Amniotic epithelial cell (primary cell): ENCODE results near the gene PCDHGB5.
A peak's percentile ranks its signal among the peaks of the same experiment; 100 is the strongest.
"Not testable (repeated sequence)": the region's sequence is repeated elsewhere in the genome, so short reads cannot be mapped to it uniquely, and the experiment has no call there.

Experiments used
- DNase-seq: peaks from one replicate; pipeline ENCODE4 v3.0.0-alpha.2; 2010; ENCODE audit warnings: low read depth

PCDHGB5 gene

DNA sequence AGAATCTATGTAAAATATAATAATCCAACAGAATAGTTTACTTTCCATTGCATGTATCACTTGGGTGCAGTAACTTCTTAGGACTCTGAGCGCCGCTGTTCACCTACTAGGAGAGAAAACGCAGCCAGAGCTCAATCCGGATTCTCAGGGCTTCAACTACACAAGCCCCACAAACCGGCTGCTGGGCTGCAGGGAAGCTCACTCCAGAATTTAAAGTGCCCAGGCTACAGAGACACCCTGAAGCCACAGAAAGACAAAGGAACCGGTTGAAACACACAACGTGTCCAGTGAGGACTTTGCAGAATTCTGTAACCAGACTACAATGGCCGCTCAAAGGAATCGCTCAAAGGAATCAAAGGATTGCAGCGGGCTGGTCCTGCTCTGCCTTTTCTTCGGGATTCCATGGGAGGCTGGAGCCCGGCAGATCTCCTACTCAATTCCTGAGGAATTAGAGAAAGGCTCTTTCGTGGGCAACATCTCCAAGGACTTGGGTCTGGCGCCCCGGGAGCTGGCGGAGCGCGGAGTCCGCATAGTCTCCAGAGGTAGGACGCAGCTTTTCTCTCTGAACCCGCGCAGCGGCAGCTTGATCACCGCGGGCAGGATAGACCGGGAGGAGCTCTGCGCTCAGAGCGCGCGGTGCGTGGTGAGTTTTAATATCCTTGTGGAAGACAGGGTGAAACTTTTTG is 15.2 kb downstream of the PCDHGB5 start, which contains the start of gene PCDHGA10:
Gene PCDHGA10 (plus strand): TSS at position 134 of the 686 bp plus-strand sequence. CDS start 189 bp downstream, at position 323.
- DNase-seq, result peak; percentile 72

DNA sequence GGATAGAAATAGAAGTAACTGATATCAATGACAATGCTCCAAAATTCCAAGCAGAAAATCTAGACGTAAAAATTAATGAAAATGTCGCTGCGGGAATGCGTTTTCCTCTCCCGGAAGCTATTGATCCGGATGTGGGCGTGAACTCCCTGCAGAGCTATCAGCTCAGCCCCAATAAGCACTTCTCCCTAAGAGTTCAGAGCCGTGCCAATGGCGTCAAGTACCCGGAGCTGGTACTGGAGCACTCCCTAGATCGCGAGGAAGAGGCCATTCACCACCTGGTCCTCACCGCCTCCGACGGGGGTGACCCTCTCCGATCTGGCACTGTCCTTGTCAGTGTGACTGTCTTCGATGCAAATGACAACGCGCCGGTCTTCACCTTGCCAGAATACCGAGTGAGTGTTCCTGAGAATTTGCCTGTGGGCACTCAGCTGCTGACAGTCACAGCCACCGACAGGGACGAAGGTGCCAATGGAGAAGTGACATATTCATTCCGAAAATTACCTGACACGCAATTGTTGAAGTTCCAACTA is 15.9 kb downstream of the PCDHGB5 start:
- DNase-seq, result no peak

DNA sequence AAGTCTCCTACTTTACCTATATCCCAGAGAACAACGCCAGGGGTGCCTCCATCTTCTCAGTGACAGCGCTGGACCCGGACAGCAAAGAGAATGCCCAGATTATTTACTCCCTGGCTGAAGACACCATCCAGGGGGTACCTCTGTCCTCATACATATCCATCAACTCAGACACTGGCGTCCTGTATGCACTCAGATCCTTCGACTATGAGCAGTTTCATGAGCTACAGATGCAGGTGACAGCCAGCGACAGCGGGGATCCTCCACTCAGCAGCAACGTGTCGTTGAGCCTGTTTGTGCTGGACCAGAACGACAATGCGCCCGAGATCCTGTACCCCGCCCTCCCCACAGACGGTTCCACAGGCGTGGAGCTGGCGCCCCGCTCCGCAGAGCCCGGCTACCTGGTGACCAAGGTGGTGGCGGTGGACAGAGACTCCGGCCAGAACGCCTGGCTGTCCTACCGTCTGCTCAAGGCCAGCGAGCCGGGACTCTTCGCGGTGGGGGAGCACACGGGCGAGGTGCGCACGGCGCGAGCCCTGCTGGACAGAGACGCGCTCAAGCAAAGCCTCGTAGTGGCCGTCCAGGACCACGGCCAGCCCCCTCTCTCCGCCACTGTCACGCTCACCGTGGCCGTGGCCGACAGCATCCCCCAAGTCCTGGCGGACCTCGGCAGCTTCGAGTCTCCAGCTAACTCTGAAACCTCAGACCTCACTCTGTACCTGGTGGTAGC is 17.0 kb downstream of the PCDHGB5 start:
- DNase-seq, result not testable (repeated sequence)

GRCh38 chr5:141415275-141415618 is 17.5 kb downstream of the PCDHGB5 start:
- not testable (repeated sequence) for DNase-seq

GRCh38 chr5:141417494-141418172 is 19.9 kb downstream of the PCDHGB5 start, which contains the start of gene PCDHGB7:
Gene PCDHGB7, plus strand, starts transcription at chr5:141417677. Its CDS starts 183 bp downstream, at chr5:141417860.
- peak; percentile 82 for DNase-seq

- no peak for DNase-seq
These were observed 21.5 kb downstream of the PCDHGB5 start for GRCh38 chr5:141419074-141419880.

- peak; percentile 50 for DNase-seq
These were observed 23.2 kb downstream of the PCDHGB5 start, which contains the start of gene PCDHGA11 for GRCh38 chr5:141420855-141421488. Gene PCDHGA11, plus strand, starts transcription at chr5:141421051. Its CDS starts 177 bp downstream, at chr5:141421228.

GRCh38 chr5:141421489-141421855 is 23.7 kb downstream of the PCDHGB5 start:
- no peak for DNase-seq

DNA sequence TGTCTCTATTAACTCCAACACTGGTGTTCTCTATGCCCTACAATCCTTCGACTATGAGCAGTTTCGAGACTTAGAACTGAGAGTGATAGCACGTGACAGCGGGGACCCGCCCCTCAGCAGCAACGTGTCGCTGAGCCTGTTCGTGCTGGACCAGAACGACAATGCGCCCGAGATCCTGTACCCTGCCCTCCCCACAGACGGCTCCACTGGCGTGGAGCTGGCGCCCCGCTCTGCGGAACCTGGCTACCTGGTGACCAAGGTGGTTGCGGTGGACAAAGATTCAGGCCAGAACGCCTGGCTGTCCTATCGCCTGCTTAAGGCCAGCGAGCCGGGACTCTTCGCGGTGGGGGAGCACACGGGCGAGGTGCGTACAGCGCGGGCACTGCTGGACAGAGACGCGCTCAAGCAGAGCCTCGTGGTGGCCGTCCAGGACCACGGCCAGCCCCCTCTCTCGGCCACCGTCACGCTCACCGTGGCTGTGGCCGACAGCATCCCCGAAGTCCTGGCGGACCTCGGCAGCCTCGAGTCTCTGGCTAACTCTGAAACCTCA is 25.1 kb downstream of the PCDHGB5 start:
- DNase-seq, result no peak

- no peak for DNase-seq
These were observed 30.2 kb downstream of the PCDHGB5 start for GRCh38 chr5:141427783-141428426.

GRCh38 chr5:141430332-141431113 is 32.8 kb downstream of the PCDHGB5 start, which contains the start of gene PCDHGA12:
Gene PCDHGA12, plus strand, starts transcription at chr5:141430507. Its CDS starts 253 bp downstream, at chr5:141430760.
- DNase-seq, result peak; percentile 93

DNA sequence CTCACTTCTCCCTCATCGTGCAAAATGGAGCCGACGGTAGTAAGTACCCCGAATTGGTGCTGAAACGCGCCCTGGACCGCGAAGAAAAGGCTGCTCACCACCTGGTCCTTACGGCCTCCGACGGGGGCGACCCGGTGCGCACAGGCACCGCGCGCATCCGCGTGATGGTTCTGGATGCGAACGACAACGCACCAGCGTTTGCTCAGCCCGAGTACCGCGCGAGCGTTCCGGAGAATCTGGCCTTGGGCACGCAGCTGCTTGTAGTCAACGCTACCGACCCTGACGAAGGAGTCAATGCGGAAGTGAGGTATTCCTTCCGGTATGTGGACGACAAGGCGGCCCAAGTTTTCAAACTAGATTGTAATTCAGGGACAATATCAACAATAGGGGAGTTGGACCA is 33.5 kb downstream of the PCDHGB5 start:
- DNase-seq, result peak; percentile 52

DNA sequence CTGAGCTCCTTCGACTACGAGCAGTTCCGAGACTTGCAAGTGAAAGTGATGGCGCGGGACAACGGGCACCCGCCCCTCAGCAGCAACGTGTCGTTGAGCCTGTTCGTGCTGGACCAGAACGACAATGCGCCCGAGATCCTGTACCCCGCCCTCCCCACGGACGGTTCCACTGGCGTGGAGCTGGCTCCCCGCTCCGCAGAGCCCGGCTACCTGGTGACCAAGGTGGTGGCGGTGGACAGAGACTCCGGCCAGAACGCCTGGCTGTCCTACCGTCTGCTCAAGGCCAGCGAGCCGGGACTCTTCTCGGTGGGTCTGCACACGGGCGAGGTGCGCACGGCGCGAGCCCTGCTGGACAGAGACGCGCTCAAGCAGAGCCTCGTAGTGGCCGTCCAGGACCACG is 34.6 kb downstream of the PCDHGB5 start:
- not testable (repeated sequence) for DNase-seq

DNA sequence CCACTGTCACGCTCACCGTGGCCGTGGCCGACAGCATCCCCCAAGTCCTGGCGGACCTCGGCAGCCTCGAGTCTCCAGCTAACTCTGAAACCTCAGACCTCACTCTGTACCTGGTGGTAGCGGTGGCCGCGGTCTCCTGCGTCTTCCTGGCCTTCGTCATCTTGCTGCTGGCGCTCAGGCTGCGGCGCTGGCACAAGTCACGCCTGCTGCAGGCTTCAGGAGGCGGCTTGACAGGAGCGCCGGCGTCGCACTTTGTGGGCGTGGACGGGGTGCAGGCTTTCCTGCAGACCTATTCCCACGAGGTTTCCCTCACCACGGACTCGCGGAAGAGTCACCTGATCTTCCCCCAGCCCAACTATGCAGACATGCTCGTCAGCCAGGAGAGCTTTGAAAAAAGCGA is 35.0 kb downstream of the PCDHGB5 start:
- DNase-seq, result not testable (repeated sequence)

GRCh38 chr5:141434006-141434405 is 36.3 kb downstream of the PCDHGB5 start:
- DNase-seq, result no peak

DNA sequence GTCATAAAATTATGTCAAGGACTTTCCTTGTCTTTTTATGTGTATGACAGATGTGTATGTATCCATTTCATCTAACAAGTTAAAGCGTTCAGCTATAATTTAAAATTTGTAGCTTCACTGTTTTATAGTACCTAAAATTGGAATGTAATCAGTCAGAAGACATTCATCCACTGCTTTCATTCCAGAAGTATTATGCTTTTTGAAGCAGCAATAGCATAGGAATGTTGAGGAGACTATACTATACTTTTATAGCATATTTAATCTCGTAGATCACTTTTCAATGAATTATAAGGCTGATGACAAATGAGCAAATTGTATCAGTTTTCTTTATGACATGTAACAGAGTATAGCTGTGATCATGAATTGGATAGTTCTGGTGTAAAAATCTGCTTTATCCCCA is 39.5 kb downstream of the PCDHGB5 start:
- DNase-seq, result no peak

GRCh38 chr5:141439411-141440141 is 41.8 kb downstream of the PCDHGB5 start:
- DNase-seq, result no peak

DNA sequence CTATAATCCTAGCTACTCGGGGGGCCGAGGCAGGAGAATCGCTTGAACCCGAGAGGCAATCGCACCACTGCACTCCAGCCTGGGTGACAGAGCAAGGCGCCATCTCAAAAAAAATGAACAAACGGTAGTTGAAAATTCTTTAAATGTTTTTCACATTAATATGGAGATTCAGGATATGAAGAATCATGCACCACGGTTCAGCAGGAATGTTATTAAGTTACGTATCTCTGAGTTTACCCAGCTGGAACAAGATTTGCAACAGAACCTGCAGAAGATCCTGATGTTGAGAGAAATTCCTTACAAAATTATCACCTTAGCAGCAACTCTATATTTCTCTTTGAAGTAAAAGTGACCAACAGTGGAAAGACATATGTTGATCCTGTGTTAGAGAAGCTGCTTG is 42.6 kb downstream of the PCDHGB5 start:
- no peak for DNase-seq
